Fibroblast of lung (primary cell): ENCODE results near the gene C9orf72. TPM values are rescaled to one million over a fixed set of nuclear protein-coding genes. Genes with fewer than 3 reads are reported as not detected.
"Not testable (repeated sequence)": the region's sequence is repeated elsewhere in the genome, so short reads cannot be mapped to it uniquely, and the experiment has no call there.

ENCODE experiments used
- DNase-seq, 2 donors: peaks; one replicate each; pipeline versions ENCODE4 v3.0.0 to v3.0.0-alpha.2; 2010; ENCODE audit warnings: low read depth in 2 of 2
- H2AFZ ChIP-seq: 2 replicates; pipeline ENCODE4 v1.5.1; 2012; ENCODE audit warnings: low read length, control low read depth, inconsistent platforms
- H3K27ac ChIP-seq: 2 replicates; pipeline ENCODE4 v1.5.1; 2011; ENCODE audit warnings: low read length, control low read depth; ENCODE audit not compliant: insufficient read depth
- H3K27me3 ChIP-seq: 2 replicates; pipeline ENCODE4 v1.5.1; 2011; ENCODE audit warnings: mild to moderate bottlenecking, low read length; ENCODE audit not compliant: control insufficient read depth, insufficient read depth
- H3K36me3 ChIP-seq: 2 replicates; pipeline ENCODE4 v1.5.1; 2011; ENCODE audit warnings: low read length; ENCODE audit not compliant: control insufficient read depth, insufficient read depth
- H3K4me1 ChIP-seq: 2 replicates; pipeline ENCODE4 v1.5.1; 2011; ENCODE audit warnings: low read length; ENCODE audit not compliant: control insufficient read depth, insufficient read depth; ENCODE audit errors: extremely low read depth
- H3K4me2 ChIP-seq: 2 replicates; pipeline ENCODE4 v1.5.1; 2011; ENCODE audit warnings: low read length, control low read depth; ENCODE audit not compliant: insufficient read depth; ENCODE audit errors: extremely low read depth
- H3K4me3 ChIP-seq, 4 experiments: fragments of 200-600 bp in 1 of 4; sonication (generic) in 1 of 4; replicated peaks in 1 of 4; 2 replicates each; pipeline ENCODE4 v1.5.1; 2011 to 2016; ENCODE audit warnings: low read length in 4 of 4, low read depth in 3 of 4, mild to moderate bottlenecking in 3 of 4, control low read depth in 2 of 4, inconsistent platforms in 1 of 4, mixed read lengths in 1 of 4; ENCODE audit not compliant: insufficient read depth in 1 of 4; ENCODE audit errors: control extremely low read depth in 1 of 4
- H3K79me2 ChIP-seq: 2 replicates; pipeline ENCODE4 v1.5.1; 2012; ENCODE audit warnings: mild to moderate bottlenecking, low read length, inconsistent platforms; ENCODE audit not compliant: control insufficient read depth, insufficient read depth
- H3K9ac ChIP-seq: 2 replicates; pipeline ENCODE4 v1.5.1; 2011; ENCODE audit warnings: mild to moderate bottlenecking, low read length, control low read depth; ENCODE audit not compliant: insufficient read depth
- H3K9me3 ChIP-seq: 2 replicates; pipeline ENCODE4 v1.5.1; 2012; ENCODE audit warnings: low read depth, low read length; ENCODE audit not compliant: control insufficient read depth, insufficient read depth
- H4K20me1 ChIP-seq: 2 replicates; pipeline ENCODE4 v1.5.1; 2011; ENCODE audit warnings: low read length; ENCODE audit not compliant: control insufficient read depth, insufficient read depth; ENCODE audit errors: extremely low read depth
- EZH2 ChIP-seq: IDR thresholded peaks from 2 replicates; pipeline ENCODE4 v1.5.1; 2012; ENCODE audit warnings: low read length, control low read depth, mild to moderate bottlenecking; ENCODE audit errors: missing control alignments
- polyA plus RNA-seq, 2 donors: library from polyadenylated mRNA; depleted of rRNA in 1 of 2; stranded (reverse) in 1 of 2; unstranded in 1 of 2; fragments of >200 nt; gene quantifications; 2 replicates each; pipeline ENCODE4 v1.2.1, GENCODE V29; 2011 to 2012; ENCODE audit warnings: missing spikeins in 1 of 2
- total RNA-seq: library from RNA; depleted of rRNA; stranded (reverse); fragments of >200 nt; gene quantifications from 2 replicates; pipeline ENCODE4 v1.2.1, GENCODE V29; 2014
- TF ChIP-seq, protein P1 (sequence below), 2 donors: IDR thresholded peaks in 1 of 2; conservative IDR thresholded peaks in 1 of 2; 1 replicate in 1 of 2; 2 replicates in 1 of 2; pipeline ENCODE4 v1.5.1; 2011 to 2012; ENCODE audit warnings: low read length in 2 of 2, control low read depth in 1 of 2, inconsistent platforms in 1 of 2, low read depth in 1 of 2, mild to moderate bottlenecking in 1 of 2

C9orf72 gene
- total and polyA plus RNA-seq, 2 donors (not counting 1 experiment from before 2014, with no cell fraction given) = 3.6 to 4.5 TPM

DNA sequence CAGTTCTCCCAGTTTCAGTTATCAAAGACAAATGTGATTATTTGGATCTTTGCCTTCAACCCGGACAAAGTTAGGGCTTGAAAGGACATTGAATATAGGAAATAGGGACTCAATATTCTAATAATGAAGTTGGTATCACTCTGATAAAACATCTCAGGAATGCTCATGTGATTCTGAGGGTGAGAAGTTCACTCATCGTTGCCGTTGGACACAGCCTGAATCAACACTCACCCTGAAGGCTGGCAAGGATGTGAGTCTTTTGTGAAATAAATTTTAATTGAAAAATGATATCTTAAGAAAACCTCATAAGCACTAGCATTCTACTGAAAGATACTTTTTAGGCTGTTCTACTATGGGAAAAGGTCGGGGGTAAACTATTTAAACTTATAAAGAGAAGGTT lies 44.8 kb upstream of the C9orf72 start:
- no peak for DNase-seq
- H3K4me3 ChIP-seq = no peak overlapping the region
- no peak overlapping the region for H3K27ac ChIP-seq
- no peak overlapping the region for H3K4me2 ChIP-seq
- H4K20me1 ChIP-seq = no peaks in the 10 kb centered on the region
- no peaks in the 10 kb centered on the region for H3K4me1 ChIP-seq
- no peaks in the 10 kb centered on the region for H3K27me3 ChIP-seq
- TF ChIP-seq EZH2 = no peak
- TF ChIP-seq, protein P1, sequence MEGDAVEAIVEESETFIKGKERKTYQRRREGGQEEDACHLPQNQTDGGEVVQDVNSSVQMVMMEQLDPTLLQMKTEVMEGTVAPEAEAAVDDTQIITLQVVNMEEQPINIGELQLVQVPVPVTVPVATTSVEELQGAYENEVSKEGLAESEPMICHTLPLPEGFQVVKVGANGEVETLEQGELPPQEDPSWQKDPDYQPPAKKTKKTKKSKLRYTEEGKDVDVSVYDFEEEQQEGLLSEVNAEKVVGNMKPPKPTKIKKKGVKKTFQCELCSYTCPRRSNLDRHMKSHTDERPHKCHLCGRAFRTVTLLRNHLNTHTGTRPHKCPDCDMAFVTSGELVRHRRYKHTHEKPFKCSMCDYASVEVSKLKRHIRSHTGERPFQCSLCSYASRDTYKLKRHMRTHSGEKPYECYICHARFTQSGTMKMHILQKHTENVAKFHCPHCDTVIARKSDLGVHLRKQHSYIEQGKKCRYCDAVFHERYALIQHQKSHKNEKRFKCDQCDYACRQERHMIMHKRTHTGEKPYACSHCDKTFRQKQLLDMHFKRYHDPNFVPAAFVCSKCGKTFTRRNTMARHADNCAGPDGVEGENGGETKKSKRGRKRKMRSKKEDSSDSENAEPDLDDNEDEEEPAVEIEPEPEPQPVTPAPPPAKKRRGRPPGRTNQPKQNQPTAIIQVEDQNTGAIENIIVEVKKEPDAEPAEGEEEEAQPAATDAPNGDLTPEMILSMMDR (conservative IDR thresholded peaks at IDR 0.05 in 1 of 2, IDR thresholded peaks at IDR 0.05 in 1 of 2; ENCODE audit: low read depth in 1 of 2, low read length in 2 of 2) = no peak
- no peak overlapping the region for H3K9ac ChIP-seq
- H2AFZ ChIP-seq = no peak overlapping the region
- H3K79me2 ChIP-seq = no peaks in the 10 kb centered on the region
- H3K36me3 ChIP-seq = no peaks in the 10 kb centered on the region
- no peaks in the 10 kb centered on the region for H3K9me3 ChIP-seq

DNA sequence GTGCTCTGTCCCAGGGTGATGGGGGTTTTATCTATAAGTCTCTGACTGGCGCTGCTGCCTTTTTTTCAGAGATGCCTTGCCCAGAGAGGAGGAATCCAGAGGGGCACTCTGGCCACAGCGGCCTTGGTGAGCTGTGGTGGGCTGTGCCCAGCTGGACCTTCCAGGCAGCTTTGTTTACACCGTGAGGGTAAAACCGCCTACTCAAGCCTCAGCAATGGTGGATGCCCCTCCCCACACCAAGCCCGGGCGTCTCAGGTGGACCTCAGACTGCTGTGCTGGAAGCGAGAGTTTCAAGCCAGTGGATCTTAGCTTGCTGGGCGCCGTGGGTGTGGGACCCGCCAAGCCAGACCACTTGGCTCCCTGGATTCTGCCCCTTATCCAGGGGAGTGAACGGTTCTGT lies 41.3 kb upstream of the C9orf72 start:
- no peak for TF ChIP-seq EZH2
- no peaks in the 10 kb centered on the region for H3K9me3 ChIP-seq
- H3K79me2 ChIP-seq = no peaks in the 10 kb centered on the region
- no peak for DNase-seq
- no peak overlapping the region for H3K9ac ChIP-seq
- H3K4me3 ChIP-seq = no peak overlapping the region
- no peak overlapping the region for H3K27ac ChIP-seq
- no peak overlapping the region for H2AFZ ChIP-seq
- no peaks in the 10 kb centered on the region for H3K27me3 ChIP-seq
- no peak overlapping the region for H3K4me2 ChIP-seq
- no peaks in the 10 kb centered on the region for H3K4me1 ChIP-seq
- H3K36me3 ChIP-seq = no peaks in the 10 kb centered on the region
- H4K20me1 ChIP-seq = no peaks in the 10 kb centered on the region

DNA sequence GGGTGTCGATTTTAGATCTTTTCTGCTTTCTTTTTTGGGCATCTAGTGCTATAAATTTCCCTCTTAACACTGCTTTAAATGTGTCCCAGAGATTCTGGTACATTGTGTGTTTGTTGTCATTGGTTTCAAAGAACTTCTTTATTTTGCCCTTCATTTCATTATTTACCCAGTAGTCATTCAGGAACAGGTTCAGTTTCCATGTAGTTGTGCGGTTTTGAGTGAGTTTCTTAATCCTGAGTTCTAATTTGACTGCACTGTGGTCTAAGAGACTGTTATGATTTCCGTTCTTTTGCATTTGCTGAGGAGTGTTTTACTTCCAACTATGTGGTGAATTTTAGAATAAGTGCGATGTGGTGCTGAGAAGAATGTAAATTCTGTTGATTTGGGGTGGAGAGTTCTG lies 38.8 kb upstream of the C9orf72 start:
- not testable (repeated sequence) for H3K4me2 ChIP-seq, H3K4me1 ChIP-seq, H3K9ac ChIP-seq, H3K27me3 ChIP-seq, H3K79me2 ChIP-seq, H3K27ac ChIP-seq, H2AFZ ChIP-seq, H3K36me3 ChIP-seq, H3K4me3 ChIP-seq, H3K9me3 ChIP-seq, H4K20me1 ChIP-seq, DNase-seq

DNA sequence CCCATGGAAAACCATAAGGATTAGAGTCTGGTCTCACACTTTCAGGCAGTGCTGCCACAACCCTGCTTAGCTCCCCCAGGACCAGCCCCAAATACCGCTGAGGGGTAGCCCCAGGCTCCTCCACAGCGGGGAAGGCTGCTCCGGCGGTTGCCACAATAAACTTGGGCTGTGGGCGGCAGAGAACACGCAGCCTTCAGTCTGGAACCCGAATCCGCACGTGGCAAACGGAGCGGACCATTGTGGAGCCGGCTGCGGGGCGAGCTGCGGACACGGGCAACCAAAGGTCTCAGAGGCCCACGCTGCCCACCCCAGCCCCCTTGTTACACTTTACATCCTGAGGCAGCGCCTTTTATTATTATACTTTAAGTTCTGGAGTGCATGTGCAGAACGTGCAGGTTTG lies 37.3 kb upstream of the C9orf72 start:
- H3K4me3 ChIP-seq = no peak overlapping the region
- H3K4me1 ChIP-seq = no peaks in the 10 kb centered on the region

More for the DNA sequence above, 37.3 kb upstream of the C9orf72 start:
- no peak overlapping the region for H3K27ac ChIP-seq
- no peaks in the 10 kb centered on the region for H3K9me3 ChIP-seq
- H3K79me2 ChIP-seq = no peaks in the 10 kb centered on the region
- no peak overlapping the region for H3K9ac ChIP-seq
- DNase-seq = no peak
- H3K36me3 ChIP-seq = no peaks in the 10 kb centered on the region
- no peak overlapping the region for H2AFZ ChIP-seq
- no peak overlapping the region for H3K4me2 ChIP-seq
- no peaks in the 10 kb centered on the region for H4K20me1 ChIP-seq
- TF ChIP-seq EZH2 = no peak
- TF ChIP-seq, protein P1 (conservative IDR thresholded peaks at IDR 0.05 in 1 of 2, IDR thresholded peaks at IDR 0.05 in 1 of 2; ENCODE audit: low read depth in 1 of 2, low read length in 2 of 2) = no peak
- no peaks in the 10 kb centered on the region for H3K27me3 ChIP-seq
